Activated T-cell treated with anti-CD3 and anti-CD28 coated beads, Interleukin-2, amount 50 U/mL, for 24 hours (primary cell): ENCODE measurements around the gene TNFSF11.

Experiments
- DNase-seq: peaks from one replicate; pipeline ENCODE4 v3.0.0-alpha.2; 2020
- H3K27ac Mint-ChIP-seq: 2 replicates; pipeline ENCODE4 v1.8.0; 2020; ENCODE audit warnings: mild to moderate bottlenecking, mixed read lengths
- H3K27me3 Mint-ChIP-seq: 2 replicates; pipeline ENCODE4 v1.8.0; 2020; ENCODE audit warnings: mixed read lengths
- H3K36me3 Mint-ChIP-seq: 2 replicates; pipeline ENCODE4 v1.8.0; 2020; ENCODE audit warnings: low read depth, mixed read lengths
- H3K4me1 Mint-ChIP-seq: 2 replicates; pipeline ENCODE4 v1.8.0; 2020; ENCODE audit warnings: low read depth, mixed read lengths
- H3K4me3 Mint-ChIP-seq: 2 replicates; pipeline ENCODE4 v1.8.0; 2020; ENCODE audit warnings: mild to moderate bottlenecking, moderate library complexity, mixed read lengths
- H3K9me3 Mint-ChIP-seq: 2 replicates; pipeline ENCODE4 v1.8.0; 2020; ENCODE audit warnings: mixed read lengths

The TNFSF11 gene

GRCh38 chr13:42612021-42612765 lies 38.2 kb downstream of the TNFSF11 start:
- Mint-ChIP-seq H3K4me1 (no peaks in the 10 kb centered on the region), H3K27me3 (no peaks in the 10 kb centered on the region), H3K4me3 (no peak overlapping the region), H3K36me3 (no peaks in the 10 kb centered on the region), H3K27ac (no peak overlapping the region), H3K9me3 (no peaks in the 10 kb centered on the region)
- no peak for DNase-seq

GRCh38 chr13:42614436-42615035 lies 40.6 kb downstream of the TNFSF11 start:
- no peak overlapping the region for H3K4me3 Mint-ChIP-seq
- no peaks in the 10 kb centered on the region for H3K4me1 Mint-ChIP-seq
- H3K36me3 Mint-ChIP-seq, result no peaks in the 10 kb centered on the region
- no peaks in the 10 kb centered on the region for H3K27me3 Mint-ChIP-seq
- H3K27ac Mint-ChIP-seq, result no peak overlapping the region
- no peaks in the 10 kb centered on the region for H3K9me3 Mint-ChIP-seq
- DNase-seq, result no peak

GRCh38 chr13:42615691-42616090 lies 41.7 kb downstream of the TNFSF11 start:
- Mint-ChIP-seq H3K27ac (no peak overlapping the region), H3K27me3 (no peaks in the 10 kb centered on the region), H3K36me3 (no peaks in the 10 kb centered on the region), H3K4me3 (no peak overlapping the region), H3K9me3 (no peaks in the 10 kb centered on the region), H3K4me1 (no peaks in the 10 kb centered on the region)
- no peak for DNase-seq

GRCh38 chr13:42617221-42617620 lies 43.3 kb downstream of the TNFSF11 start:
- no peak for DNase-seq
- Mint-ChIP-seq H3K27me3 (no peaks in the 10 kb centered on the region), H3K27ac (no peak overlapping the region), H3K36me3 (no peaks in the 10 kb centered on the region), H3K4me1 (no peaks in the 10 kb centered on the region), H3K9me3 (no peaks in the 10 kb centered on the region), H3K4me3 (no peak overlapping the region)

GRCh38 chr13:42623916-42624315 lies 50.0 kb downstream of the TNFSF11 start:
- no peak for DNase-seq
- H3K4me3 Mint-ChIP-seq, result no peak overlapping the region
- H3K4me1 Mint-ChIP-seq, result no peaks in the 10 kb centered on the region
- peaks cover 4% of the 10 kb centered on the region for H3K27me3 Mint-ChIP-seq
- H3K27ac Mint-ChIP-seq, result no peak overlapping the region
- no peaks in the 10 kb centered on the region for H3K36me3 Mint-ChIP-seq
- H3K9me3 Mint-ChIP-seq, result no peaks in the 10 kb centered on the region

GRCh38 chr13:42625611-42626010 lies 51.7 kb downstream of the TNFSF11 start:
- Mint-ChIP-seq H3K27me3 (peaks cover 4% of the 10 kb centered on the region), H3K4me1 (no peaks in the 10 kb centered on the region), H3K27ac (no peak overlapping the region), H3K4me3 (no peak overlapping the region), H3K36me3 (no peaks in the 10 kb centered on the region), H3K9me3 (no peaks in the 10 kb centered on the region)
- no peak for DNase-seq

- DNase-seq, result no peak
- Mint-ChIP-seq H3K9me3 (no peaks in the 10 kb centered on the region), H3K4me3 (no peak overlapping the region), H3K4me1 (no peaks in the 10 kb centered on the region), H3K27ac (no peak overlapping the region), H3K36me3 (no peaks in the 10 kb centered on the region), H3K27me3 (peaks cover 4% of the 10 kb centered on the region)
Measured at GRCh38 chr13:42626176-42626860, 52.4 kb downstream of the TNFSF11 start.

- no peak for DNase-seq
- Mint-ChIP-seq H3K27me3 (peaks cover 4% of the 10 kb centered on the region), H3K9me3 (no peaks in the 10 kb centered on the region), H3K4me3 (no peak overlapping the region), H3K4me1 (no peaks in the 10 kb centered on the region), H3K36me3 (no peaks in the 10 kb centered on the region), H3K27ac (no peak overlapping the region)
Measured at GRCh38 chr13:42628666-42629065, 54.7 kb downstream of the TNFSF11 start.

GRCh38 chr13:42631181-42631580 lies 57.2 kb downstream of the TNFSF11 start:
- no peaks in the 10 kb centered on the region for H3K36me3 Mint-ChIP-seq
- no peak overlapping the region for H3K4me3 Mint-ChIP-seq
- no peak overlapping the region for H3K27ac Mint-ChIP-seq

GRCh38 chr13:42633495-42633894 lies 59.5 kb downstream of the TNFSF11 start:
- H3K9me3 Mint-ChIP-seq, result no peaks in the 10 kb centered on the region
- H3K4me3 Mint-ChIP-seq, result no peak overlapping the region
- no peaks in the 10 kb centered on the region for H3K4me1 Mint-ChIP-seq
- no peak for DNase-seq
- peaks cover 13% of the 10 kb centered on the region for H3K27me3 Mint-ChIP-seq
- H3K27ac Mint-ChIP-seq, result no peak overlapping the region
- no peaks in the 10 kb centered on the region for H3K36me3 Mint-ChIP-seq

More at GRCh38 chr13:42631181-42631580, 57.2 kb downstream of the TNFSF11 start:
- Mint-ChIP-seq H3K27me3 (peaks cover 12% of the 10 kb centered on the region), H3K9me3 (no peaks in the 10 kb centered on the region), H3K4me1 (no peaks in the 10 kb centered on the region)
- no peak for DNase-seq

GRCh38 chr13:42638101-42638500 lies 64.1 kb downstream of the TNFSF11 start:
- Mint-ChIP-seq H3K36me3 (no peaks in the 10 kb centered on the region), H3K27ac (no peak overlapping the region), H3K27me3 (peaks cover 35% of the 10 kb centered on the region), H3K9me3 (peaks cover 7% of the 10 kb centered on the region), H3K4me3 (no peak overlapping the region), H3K4me1 (no peaks in the 10 kb centered on the region)
- no peak for DNase-seq

GRCh38 chr13:42638886-42639285 lies 64.9 kb downstream of the TNFSF11 start:
- no peaks in the 10 kb centered on the region for H3K36me3 Mint-ChIP-seq
- no peak for DNase-seq
- no peak overlapping the region for H3K27ac Mint-ChIP-seq
- no peak overlapping the region for H3K4me3 Mint-ChIP-seq
- H3K4me1 Mint-ChIP-seq, result no peaks in the 10 kb centered on the region
- peaks cover 7% of the 10 kb centered on the region for H3K9me3 Mint-ChIP-seq
- H3K27me3 Mint-ChIP-seq, result peaks cover 39% of the 10 kb centered on the region

- Mint-ChIP-seq H3K36me3 (no peaks in the 10 kb centered on the region), H3K9me3 (peaks cover 7% of the 10 kb centered on the region), H3K27ac (no peak overlapping the region), H3K4me1 (no peaks in the 10 kb centered on the region), H3K4me3 (no peak overlapping the region), H3K27me3 (peaks cover 31% of the 10 kb centered on the region)
- no peak for DNase-seq
Measured at GRCh38 chr13:42643076-42643475, 69.1 kb downstream of the TNFSF11 start.

GRCh38 chr13:42644841-42645240 lies 70.9 kb downstream of the TNFSF11 start:
- H3K27ac Mint-ChIP-seq, result no peak overlapping the region
- peaks cover 44% of the 10 kb centered on the region for H3K27me3 Mint-ChIP-seq
- DNase-seq, result no peak
- no peaks in the 10 kb centered on the region for H3K4me1 Mint-ChIP-seq
- peaks cover 5% of the 10 kb centered on the region for H3K9me3 Mint-ChIP-seq
- no peaks in the 10 kb centered on the region for H3K36me3 Mint-ChIP-seq
- no peak overlapping the region for H3K4me3 Mint-ChIP-seq

GRCh38 chr13:42645717-42646116 lies 71.8 kb downstream of the TNFSF11 start:
- Mint-ChIP-seq H3K36me3 (no peaks in the 10 kb centered on the region), H3K4me1 (no peaks in the 10 kb centered on the region), H3K27me3 (peaks cover 45% of the 10 kb centered on the region), H3K9me3 (peaks cover 3% of the 10 kb centered on the region), H3K27ac (no peak overlapping the region), H3K4me3 (no peak overlapping the region)
- no peak for DNase-seq
